SK-N-MC (cell line): ENCODE results near the gene MAPK9.

Experiments
- DNase-seq: peaks from one replicate; pipeline ENCODE4 v3.0.0-alpha.2; 2011; ENCODE audit warnings: low read depth, low spot score
- H3K27ac ChIP-seq: fragments of 200-600 bp; sonication (generic); 2 replicates; pipeline ENCODE4 v1.5.1; 2016; ENCODE audit warnings: mixed run types
- H3K36me3 ChIP-seq: fragments of 200-600 bp; sonication (generic); 2 replicates; pipeline ENCODE4 v1.6.1; 2017; ENCODE audit warnings: antibody characterized with exemption, low read length, mixed read lengths; ENCODE audit not compliant: insufficient read depth
- H3K4me3 ChIP-seq: fragments of 200-600 bp; sonication (generic); 2 replicates; pipeline ENCODE4 v1.5.1; 2016
- H3K9ac ChIP-seq: fragments of 200-600 bp; sonication (generic); 2 replicates; pipeline ENCODE4 v1.8.0; 2017; ENCODE audit warnings: mixed run types, mixed read lengths; ENCODE audit not compliant: insufficient read length
- H3K9me3 ChIP-seq: fragments of 200-600 bp; sonication (generic); 2 replicates; pipeline ENCODE4 v1.6.1; 2017; ENCODE audit warnings: low read depth, mild to moderate bottlenecking, antibody characterized with exemption, low read length, moderate library complexity, mixed read lengths
- EZH2 ChIP-seq: fragments of 200-600 bp; sonication (generic); IDR thresholded peaks from one replicate; pipeline ENCODE4 v1.6.1; 2017; ENCODE audit warnings: antibody characterized with exemption
- FOXP2 ChIP-seq: optimal IDR thresholded peaks from 2 replicates; pipeline ENCODE3; 2011; ENCODE audit warnings: mild to moderate bottlenecking, moderate library complexity; ENCODE audit not compliant: insufficient read depth; ENCODE audit errors: extremely low read length, control extremely low read depth
- POLR2AphosphoS5 ChIP-seq: IDR thresholded peaks from 2 replicates; pipeline ENCODE4 v1.6.1; 2012; ENCODE audit warnings: mild to moderate bottlenecking, low read depth, low read length, borderline replicate concordance

Gene MAPK9

DNA sequence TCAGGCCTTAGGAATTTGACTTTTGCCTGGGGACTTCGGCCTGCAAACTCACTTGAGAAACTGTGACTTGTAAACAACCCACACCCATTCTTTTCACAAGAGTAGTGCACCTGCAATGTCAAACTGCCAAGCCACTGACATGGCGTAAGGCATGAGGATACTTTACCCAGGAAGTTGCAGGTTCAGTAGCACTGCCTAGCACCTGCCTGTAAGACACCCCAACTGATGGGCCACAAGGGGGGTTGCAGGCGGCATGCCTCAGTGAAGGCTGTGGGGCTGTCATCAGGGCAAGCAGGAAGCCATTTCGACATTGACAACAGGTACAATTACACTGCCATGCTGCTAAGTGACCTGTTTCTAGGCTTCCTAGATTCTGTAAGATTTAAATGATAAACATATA, 41.6 kb downstream of the MAPK9 start:
- no peak overlapping the region for H3K27ac ChIP-seq
- H3K9me3 ChIP-seq = peaks cover 12% of the 10 kb centered on the region; the same call in 1 of the 2 replicates
- TF ChIP-seq POLR2AphosphoS5 = no peak
- TF ChIP-seq FOXP2 = no peak
- TF ChIP-seq EZH2 = no peak
- H3K4me3 ChIP-seq = no peak overlapping the region
- peaks cover 40% of the 10 kb centered on the region for H3K36me3 ChIP-seq
- no peak for DNase-seq
- H3K9ac ChIP-seq = no peak overlapping the region

GRCh38 chr5:180241600-180241999, 50.3 kb downstream of the MAPK9 start:
- DNase-seq = no peak
- Histone ChIP-seq H3K27ac (no peak overlapping the region), H3K36me3 (peaks cover 67% of the 10 kb centered on the region), H3K4me3 (no peak overlapping the region), H3K9me3 (peaks cover 2% of the 10 kb centered on the region; the same call in 1 of the 2 replicates), H3K9ac (no peak overlapping the region)
- TF ChIP-seq EZH2 = no peak
- no peak for TF ChIP-seq POLR2AphosphoS5

DNA sequence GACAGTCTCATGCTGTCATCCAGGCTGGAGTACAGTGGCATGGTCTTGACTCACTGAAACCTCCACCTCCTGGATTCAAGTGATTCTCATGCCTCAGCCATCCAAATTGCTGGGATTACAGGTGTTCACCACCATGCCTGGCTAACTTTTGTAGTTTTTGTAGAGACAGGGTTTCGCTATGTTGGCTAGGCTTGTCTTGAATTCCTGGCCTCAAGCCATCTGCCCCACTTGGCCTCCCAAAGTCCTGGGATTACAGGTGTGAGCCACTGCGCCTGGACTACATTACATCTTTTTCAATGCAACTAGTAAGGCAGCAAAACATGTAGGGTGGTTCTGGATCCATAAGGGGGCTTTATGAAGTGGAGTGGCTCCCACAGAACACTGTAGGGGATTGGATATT, 53.3 kb downstream of the MAPK9 start:
- Histone ChIP-seq H3K9ac (no peak overlapping the region), H3K9me3 (no peaks in the 10 kb centered on the region), H3K27ac (no peak overlapping the region), H3K4me3 (no peak overlapping the region), H3K36me3 (peaks cover 70% of the 10 kb centered on the region)
- DNase-seq = no peak
- TF ChIP-seq EZH2 (no peak), POLR2AphosphoS5 (no peak), FOXP2 (no peak)

GRCh38 chr5:180235846-180236245, 56.0 kb downstream of the MAPK9 start:
- Histone ChIP-seq H3K9ac (no peak overlapping the region), H3K36me3 (peaks cover 47% of the 10 kb centered on the region), H3K9me3 (no peaks in the 10 kb centered on the region), H3K4me3 (no peak overlapping the region), H3K27ac (no peak overlapping the region)
- no peak for DNase-seq
- no peak for TF ChIP-seq EZH2
- no peak for TF ChIP-seq FOXP2
- no peak for TF ChIP-seq POLR2AphosphoS5

DNA sequence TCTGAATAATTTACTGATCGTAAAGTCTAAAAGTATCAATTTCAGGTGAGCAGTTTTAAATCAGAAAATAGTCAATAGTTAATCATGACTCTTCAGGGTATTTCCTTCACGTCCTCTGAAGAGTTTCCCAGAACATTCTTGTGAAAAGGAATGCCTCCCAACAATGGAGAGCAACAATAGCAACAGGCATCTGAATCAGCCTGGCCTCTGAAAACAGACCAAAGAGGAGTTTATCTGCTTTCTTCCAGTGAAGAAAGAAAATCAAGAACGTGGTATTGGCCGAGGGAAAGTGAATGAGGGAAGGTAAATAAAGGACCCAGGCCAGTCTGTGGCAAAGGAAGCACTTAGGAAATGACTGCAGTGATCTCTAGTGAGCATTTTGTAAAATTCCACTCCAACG, 56.8 kb downstream of the MAPK9 start:
- DNase-seq = no peak
- Histone ChIP-seq H3K9me3 (no peaks in the 10 kb centered on the region), H3K4me3 (no peak overlapping the region), H3K9ac (no peak overlapping the region), H3K36me3 (peaks cover 40% of the 10 kb centered on the region), H3K27ac (no peak overlapping the region)
- TF ChIP-seq FOXP2 (no peak), POLR2AphosphoS5 (no peak), EZH2 (no peak)

DNA sequence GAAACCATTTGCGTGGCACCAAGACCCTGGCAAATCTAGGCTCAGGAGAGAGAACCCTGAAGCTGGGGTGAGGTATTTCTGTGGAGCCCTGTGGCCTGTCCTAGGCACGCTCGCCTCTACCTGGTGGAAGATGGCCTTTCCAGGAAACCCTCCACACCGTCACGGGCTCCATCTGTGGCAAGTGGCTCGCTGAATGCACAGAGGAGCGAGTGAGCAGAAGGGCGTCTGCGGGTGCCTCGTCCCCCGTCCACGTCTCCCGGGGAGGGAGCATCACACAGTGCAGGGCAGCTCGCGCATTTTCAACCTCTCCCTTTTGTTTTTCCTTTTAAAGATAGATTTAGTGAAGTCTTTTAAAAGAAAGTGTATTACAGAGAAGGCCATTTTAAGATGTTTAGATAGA, 57.6 kb downstream of the MAPK9 start:
- no peak overlapping the region for H3K9ac ChIP-seq
- no peak for TF ChIP-seq FOXP2
- no peak for TF ChIP-seq EZH2
- no peak for TF ChIP-seq POLR2AphosphoS5
- no peak overlapping the region for H3K27ac ChIP-seq
- no peak overlapping the region for H3K4me3 ChIP-seq
- H3K36me3 ChIP-seq = peaks cover 32% of the 10 kb centered on the region; the same call in 1 of the 2 replicates
- no peak for DNase-seq
- no peaks in the 10 kb centered on the region for H3K9me3 ChIP-seq

DNA sequence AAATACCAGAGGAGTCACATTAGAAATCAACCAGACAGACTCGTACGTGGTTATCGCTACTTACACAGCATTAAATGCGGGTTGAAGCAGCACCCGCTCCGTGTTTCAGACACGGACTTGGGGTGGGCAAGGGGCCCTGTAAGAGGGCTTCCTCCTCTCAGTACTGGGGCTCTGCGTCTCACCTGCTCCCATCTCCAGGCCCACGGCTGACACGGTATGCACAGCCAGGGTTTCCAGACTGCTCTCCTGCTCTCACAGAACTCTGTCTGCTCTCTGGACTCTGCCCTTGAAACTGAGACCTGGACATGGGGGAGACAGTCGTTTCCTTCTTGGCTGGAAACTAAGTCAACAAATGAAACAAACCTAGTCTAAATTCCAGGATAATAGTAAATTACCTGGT, 58.2 kb downstream of the MAPK9 start:
- no peak for DNase-seq
- Histone ChIP-seq H3K9me3 (no peaks in the 10 kb centered on the region), H3K9ac (no peak overlapping the region), H3K27ac (no peak overlapping the region), H3K36me3 (peaks cover 26% of the 10 kb centered on the region; the same call in 1 of the 2 replicates), H3K4me3 (no peak overlapping the region)
- TF ChIP-seq EZH2 = no peak
- TF ChIP-seq FOXP2 = no peak
- no peak for TF ChIP-seq POLR2AphosphoS5

DNA sequence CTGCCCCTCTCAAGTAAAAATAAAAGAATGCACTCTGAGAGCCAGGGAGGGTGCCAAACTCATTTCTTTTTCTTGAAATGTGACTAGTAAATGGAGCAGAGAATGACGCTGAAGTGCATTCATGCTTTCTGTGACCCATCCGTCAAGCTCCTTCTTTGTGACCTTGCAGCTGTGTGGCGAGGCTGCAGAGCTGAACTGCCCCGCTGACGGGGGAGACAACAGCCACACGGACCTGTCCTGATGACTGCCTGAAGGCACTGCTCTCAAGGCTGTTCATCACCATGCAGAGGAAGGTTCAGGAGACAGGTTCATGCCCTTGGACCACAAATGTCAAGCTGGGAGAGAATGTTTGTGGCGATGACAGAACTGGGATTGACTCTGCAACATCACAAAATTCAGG, 61.9 kb downstream of the MAPK9 start:
- TF ChIP-seq POLR2AphosphoS5 = no peak
- no peak for TF ChIP-seq FOXP2

GRCh38 chr5:180222056-180222455, 69.8 kb downstream of the MAPK9 start:
- Histone ChIP-seq H3K4me3 (no peak overlapping the region), H3K27ac (no peak overlapping the region), H3K36me3 (no peaks in the 10 kb centered on the region), H3K9ac (no peak overlapping the region), H3K9me3 (no peaks in the 10 kb centered on the region)
- TF ChIP-seq FOXP2 = no peak
- no peak for TF ChIP-seq EZH2
- no peak for TF ChIP-seq POLR2AphosphoS5
- no peak for DNase-seq

More for the DNA sequence above, 61.9 kb downstream of the MAPK9 start:
- Histone ChIP-seq H3K27ac (no peak overlapping the region), H3K9me3 (no peaks in the 10 kb centered on the region), H3K36me3 (peaks cover 6% of the 10 kb centered on the region; the same call in 1 of the 2 replicates), H3K4me3 (no peak overlapping the region), H3K9ac (no peak overlapping the region)
- no peak for DNase-seq
